Mesodermal cell (in vitro differentiated cells): ENCODE measurements around the gene UTRN.

Source experiments
- H3K27ac ChIP-seq: 2 replicates; pipeline ENCODE4 v1.7.0; 2013; ENCODE audit warnings: mild to moderate bottlenecking, low read depth, low read length, moderate library complexity; ENCODE audit not compliant: severe bottlenecking
- H3K36me3 ChIP-seq: 2 replicates; pipeline ENCODE4 v1.7.1; 2013; ENCODE audit warnings: mild to moderate bottlenecking, low read length, moderate library complexity; ENCODE audit not compliant: control insufficient read depth, insufficient read depth
- H3K4me1 ChIP-seq: one replicate; pipeline ENCODE4 v1.7.1; 2013; ENCODE audit warnings: mild to moderate bottlenecking, low read length; ENCODE audit not compliant: insufficient read depth, control insufficient read depth, poor library complexity, severe bottlenecking
- H3K4me3 ChIP-seq: 2 replicates; pipeline ENCODE4 v1.7.0; 2013; ENCODE audit warnings: low read length, control low read depth, mild to moderate bottlenecking; ENCODE audit not compliant: insufficient read depth, poor library complexity, severe bottlenecking; ENCODE audit errors: extremely low read depth
- H3K9me3 ChIP-seq: 2 replicates; pipeline ENCODE4 v1.7.1; 2013; ENCODE audit warnings: mild to moderate bottlenecking, low read length, moderate library complexity; ENCODE audit not compliant: control insufficient read depth
- WGBS, 2 experiments: methylation state at CpG; one replicate each; pipeline ENCODE4 v1.1.5; 2013; ENCODE audit warnings: missing lambda C conversion rate in 2 of 2; ENCODE audit not compliant: insufficient coverage in 2 of 2; 5-methylcytosine and 5-hydroxymethylcytosine counted together

UTRN gene

GRCh38 chr6:144326393-144326792 lies 41.3 kb downstream of the UTRN start:
- no peak overlapping the region for H3K27ac ChIP-seq
- peaks cover 11% of the 10 kb centered on the region for H3K4me1 ChIP-seq
- 100% methylated on average over 1 to 2 of the region's 4 CpGs for WGBS, 2 experiments
- H3K36me3 ChIP-seq = peaks cover 8% of the 10 kb centered on the region
- H3K9me3 ChIP-seq = no peaks in the 10 kb centered on the region
- H3K4me3 ChIP-seq = no peak overlapping the region

- H3K36me3 ChIP-seq = peaks cover 5% of the 10 kb centered on the region
- H3K4me1 ChIP-seq = peaks cover 11% of the 10 kb centered on the region
- H3K4me3 ChIP-seq = no peak overlapping the region
- H3K9me3 ChIP-seq = no peaks in the 10 kb centered on the region
- WGBS, 2 experiments = 73 to 86% methylated on average over 4 to 5 of the region's 5 CpGs
- H3K27ac ChIP-seq = no peak overlapping the region
These were observed 41.9 kb downstream of the UTRN start for GRCh38 chr6:144327081-144327480.

GRCh38 chr6:144330017-144330987 lies 45.2 kb downstream of the UTRN start:
- Histone ChIP-seq H3K36me3 (no peaks in the 10 kb centered on the region), H3K4me3 (no peak overlapping the region), H3K9me3 (no peaks in the 10 kb centered on the region), H3K4me1 (peaks cover 7% of the 10 kb centered on the region), H3K27ac (no peak overlapping the region)
- WGBS, 2 experiments = 76 to 81% methylated on average over 9 to 10 of the region's 10 CpGs

- Histone ChIP-seq H3K4me1 (peaks cover 7% of the 10 kb centered on the region), H3K27ac (no peak overlapping the region), H3K4me3 (no peak overlapping the region), H3K9me3 (no peaks in the 10 kb centered on the region), H3K36me3 (no peaks in the 10 kb centered on the region)
- 91 to 92% methylated on average over 7 to 8 of the region's 8 CpGs for WGBS, 2 experiments
These were observed 46.4 kb downstream of the UTRN start for GRCh38 chr6:144331491-144331969.

- Histone ChIP-seq H3K9me3 (no peaks in the 10 kb centered on the region), H3K4me1 (peaks cover 7% of the 10 kb centered on the region), H3K27ac (no peak overlapping the region), H3K36me3 (no peaks in the 10 kb centered on the region), H3K4me3 (no peak overlapping the region)
- 100% methylated on average over 1 of the region's 3 CpGs for WGBS, 2 experiments
These were observed 47.0 kb downstream of the UTRN start for GRCh38 chr6:144332177-144332576.

- Histone ChIP-seq H3K27ac (no peak overlapping the region), H3K4me3 (no peak overlapping the region)
- WGBS, 2 experiments = 84 to 92% methylated on average over 9 to 10 of the region's 12 CpGs
These were observed 49.1 kb downstream of the UTRN start for GRCh38 chr6:144334150-144334708.

More at GRCh38 chr6:144334150-144334708, 49.1 kb downstream of the UTRN start:
- peaks cover 7% of the 10 kb centered on the region for H3K4me1 ChIP-seq
- no peaks in the 10 kb centered on the region for H3K9me3 ChIP-seq
- no peaks in the 10 kb centered on the region for H3K36me3 ChIP-seq
